GM19467 (cell line): ENCODE measurements around the gene CELA3B.
"Not testable (repeated sequence)": the region's sequence is repeated elsewhere in the genome, so short reads cannot be mapped to it uniquely, and the experiment has no call there.

Experiments
- ATAC-seq: cut with Tn5 transposase; IDR thresholded peaks from one replicate; pipeline ENCODE4 v1.9.1; 2021; ENCODE audit warnings: mild to moderate bottlenecking, moderate library complexity; ENCODE audit not compliant: unreplicated experiment

The CELA3B gene

DNA sequence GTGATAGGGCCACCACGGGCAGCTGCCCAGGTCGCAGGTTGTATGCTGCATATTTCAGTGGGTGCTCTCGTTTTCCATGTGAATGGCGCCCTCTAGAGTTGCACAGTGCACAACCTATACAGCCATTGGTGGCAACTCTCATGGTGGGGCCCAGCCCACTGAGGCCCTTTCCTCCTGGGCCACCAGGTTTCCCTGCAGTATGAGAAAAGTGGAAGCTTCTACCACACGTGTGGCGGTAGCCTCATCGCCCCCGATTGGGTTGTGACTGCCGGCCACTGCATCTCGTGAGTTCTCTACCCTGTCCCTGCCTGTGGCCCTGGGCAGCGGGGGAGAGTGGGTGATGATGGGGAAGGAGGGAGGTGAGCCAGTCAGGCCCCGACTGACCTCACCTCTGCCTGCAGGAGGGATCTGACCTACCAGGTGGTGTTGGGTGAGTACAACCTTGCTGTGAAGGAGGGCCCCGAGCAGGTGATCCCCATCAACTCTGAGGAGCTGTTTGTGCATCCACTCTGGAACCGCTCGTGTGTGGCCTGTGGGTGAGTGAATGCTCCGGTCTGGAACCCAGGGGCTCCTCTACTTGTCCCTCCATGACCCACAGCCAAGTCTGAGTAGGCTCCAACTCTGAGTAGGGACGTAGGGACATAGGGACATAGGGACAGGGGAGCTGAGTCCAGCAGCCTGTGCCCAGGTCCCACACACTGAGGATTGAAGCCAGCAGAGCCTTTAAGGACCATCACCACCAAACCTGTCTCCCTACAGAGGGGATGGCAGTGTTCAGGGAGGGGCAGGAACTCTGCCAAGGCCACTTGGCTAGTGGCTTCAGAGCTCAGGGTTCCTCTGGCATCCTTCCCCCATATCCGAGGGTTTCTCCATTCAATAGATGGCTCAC is 28.7 kb downstream of the CELA3B start:
- not testable (repeated sequence) for ATAC-seq

DNA sequence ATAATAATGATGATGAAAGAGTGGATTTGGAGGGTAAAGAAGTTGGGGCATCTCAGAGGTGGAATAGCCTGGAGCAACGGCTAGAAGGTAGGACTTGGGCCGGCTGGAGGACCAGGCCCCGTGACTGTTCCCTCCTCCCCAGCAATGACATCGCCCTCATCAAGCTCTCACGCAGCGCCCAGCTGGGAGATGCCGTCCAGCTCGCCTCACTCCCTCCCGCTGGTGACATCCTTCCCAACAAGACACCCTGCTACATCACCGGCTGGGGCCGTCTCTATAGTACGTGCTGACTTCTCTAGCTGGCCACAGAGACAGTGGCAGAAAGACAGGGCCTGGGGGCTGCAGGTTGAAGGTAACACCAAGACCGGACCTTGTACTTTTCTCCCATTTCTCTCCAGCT is 29.9 kb downstream of the CELA3B start:
- ATAC-seq = not testable (repeated sequence)

DNA sequence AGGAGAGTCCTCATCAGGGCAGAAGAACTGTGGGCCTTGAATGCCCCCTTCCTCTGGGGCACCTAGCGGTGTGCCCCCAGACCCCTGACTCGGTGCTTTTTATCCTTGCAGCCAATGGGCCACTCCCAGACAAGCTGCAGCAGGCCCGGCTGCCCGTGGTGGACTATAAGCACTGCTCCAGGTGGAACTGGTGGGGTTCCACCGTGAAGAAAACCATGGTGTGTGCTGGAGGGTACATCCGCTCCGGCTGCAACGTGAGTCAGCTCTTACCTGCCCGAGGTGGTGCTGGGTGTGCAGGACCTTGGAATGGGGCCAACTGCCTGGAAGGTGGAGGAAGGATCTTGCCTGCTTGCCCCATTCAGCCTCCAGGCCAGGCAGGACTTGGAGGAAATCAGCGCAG is 30.4 kb downstream of the CELA3B start:
- ATAC-seq = not testable (repeated sequence)

DNA sequence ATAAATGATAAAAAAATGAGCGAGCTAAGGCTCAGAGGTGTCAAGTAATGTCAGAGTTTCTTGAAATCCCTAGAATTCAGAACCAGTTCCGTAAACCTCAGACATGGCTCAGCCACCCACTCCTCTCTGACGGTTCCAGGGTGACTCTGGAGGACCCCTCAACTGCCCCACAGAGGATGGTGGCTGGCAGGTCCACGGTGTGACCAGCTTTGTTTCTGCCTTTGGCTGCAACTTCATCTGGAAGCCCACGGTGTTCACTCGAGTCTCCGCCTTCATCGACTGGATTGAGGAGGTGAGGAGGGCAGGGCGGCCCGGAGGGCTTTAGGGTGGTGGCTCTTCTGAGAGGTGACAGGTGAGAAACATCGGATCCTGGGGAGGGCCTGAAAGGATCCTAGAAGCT is 32.7 kb downstream of the CELA3B start:
- not testable (repeated sequence) for ATAC-seq

DNA sequence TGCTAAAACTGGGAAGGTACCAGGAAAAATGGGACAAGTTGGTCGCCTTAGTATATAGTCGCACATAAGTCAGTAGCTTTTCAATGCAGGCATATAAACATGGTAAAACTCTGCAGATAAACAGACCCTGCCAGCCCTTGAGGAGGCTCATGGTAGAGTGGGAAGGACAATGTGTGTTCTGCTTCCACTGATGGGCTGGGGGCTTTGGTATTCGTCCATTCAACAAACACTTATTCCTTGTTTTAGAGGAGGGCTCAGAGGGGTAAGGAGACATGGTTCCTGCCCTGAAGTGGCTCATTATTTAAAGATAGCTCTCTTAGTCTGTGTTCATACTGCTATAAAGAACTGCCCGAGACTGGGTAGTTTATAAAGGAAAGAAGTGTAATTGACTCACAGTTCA is 35.9 kb downstream of the CELA3B start:
- not testable (repeated sequence) for ATAC-seq

DNA sequence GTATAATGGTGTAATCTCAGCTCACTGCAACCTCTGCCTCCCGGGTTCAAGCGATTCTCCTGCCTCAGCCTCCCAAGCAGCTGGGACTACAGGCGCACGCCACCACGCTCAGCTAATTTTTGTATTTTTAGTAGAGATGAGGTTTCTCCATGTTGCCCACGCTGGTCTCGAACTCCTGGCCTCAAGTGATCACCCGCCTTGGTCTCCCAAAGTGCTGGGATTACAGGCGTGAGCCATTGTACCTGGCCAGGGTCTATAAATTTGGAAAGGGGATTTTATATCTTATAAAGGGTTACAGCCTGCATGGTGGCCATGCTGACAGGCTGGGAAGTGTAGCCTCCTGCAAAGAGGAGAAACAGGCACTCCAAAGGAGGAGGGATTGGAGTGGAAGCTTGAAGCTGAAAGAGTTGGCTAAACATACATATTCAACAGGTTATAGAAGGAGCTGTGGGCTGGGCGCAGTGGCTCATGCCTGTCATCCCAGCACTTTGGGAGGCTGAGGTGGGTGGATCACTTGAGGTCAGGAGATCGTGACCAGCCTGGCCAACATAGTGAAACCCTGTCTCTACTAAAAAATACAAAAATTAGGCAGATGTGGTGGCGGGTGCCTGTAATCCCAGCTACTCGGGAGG is 37.9 kb downstream of the CELA3B start:
- ATAC-seq = not testable (repeated sequence)

DNA sequence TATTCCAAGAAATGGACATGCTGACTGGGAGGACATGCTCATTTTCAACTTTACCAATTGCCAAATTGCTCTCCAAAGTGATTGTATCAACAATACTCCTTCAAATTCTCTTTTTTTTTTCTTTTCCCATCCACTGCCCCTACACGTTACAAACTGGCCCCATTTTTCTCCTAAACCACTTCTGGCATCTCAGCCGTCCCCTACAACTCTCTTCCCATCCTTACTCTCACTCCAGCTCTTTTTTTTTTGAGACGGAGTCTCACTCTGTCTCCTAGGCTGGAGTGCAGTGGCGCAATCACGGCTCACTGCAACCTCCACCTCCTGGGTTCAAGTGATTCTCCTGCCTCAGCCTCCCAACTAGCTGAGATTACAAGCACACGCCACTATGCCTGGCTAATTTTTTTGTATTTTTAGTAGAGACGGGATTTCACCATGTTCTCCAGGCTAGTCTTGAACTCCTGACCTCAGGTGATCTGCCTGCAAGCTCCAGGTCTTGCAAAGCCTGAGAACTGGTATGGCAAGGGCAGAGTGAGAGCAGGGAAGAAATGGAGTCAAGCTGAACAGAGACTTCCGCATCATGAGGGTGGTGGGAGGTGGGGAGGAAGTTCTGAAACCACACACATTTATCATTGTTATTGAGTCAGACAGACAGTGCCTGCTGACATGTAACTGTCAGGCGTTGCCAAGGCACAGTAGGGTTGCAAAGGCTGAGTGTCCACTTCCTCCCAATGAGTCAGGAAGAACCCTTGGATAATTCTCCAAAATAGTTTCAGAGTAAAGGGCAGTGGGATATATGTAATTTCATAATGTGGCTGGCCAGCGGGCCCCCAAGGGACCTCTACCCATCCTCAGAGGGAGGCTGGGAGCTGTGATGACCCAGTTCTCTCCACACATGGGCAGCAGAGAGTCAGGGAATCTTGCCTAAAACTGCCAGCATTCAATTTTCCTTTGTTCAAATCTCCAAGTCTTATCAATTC is 42.0 kb downstream of the CELA3B start:
- no peak for ATAC-seq

DNA sequence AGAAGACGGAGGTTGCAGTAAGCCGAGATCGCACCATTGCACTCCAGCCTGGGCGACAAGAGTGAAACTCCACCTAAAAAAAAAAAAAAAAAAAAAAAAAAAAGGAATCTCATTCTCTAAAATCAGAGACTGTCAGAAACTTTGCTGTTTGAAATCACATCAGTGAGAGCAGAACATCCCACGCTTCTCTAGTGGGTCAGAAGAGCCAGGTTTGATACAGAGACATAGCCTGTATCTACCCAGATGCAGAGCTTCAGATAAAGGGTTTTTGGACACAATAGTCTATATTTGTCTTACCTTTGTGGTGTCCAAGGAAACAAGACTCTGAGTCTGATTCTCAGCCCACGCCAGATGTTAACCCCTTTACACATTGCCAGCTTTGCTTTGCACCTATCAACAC is 44.2 kb downstream of the CELA3B start:
- ATAC-seq = no peak

DNA sequence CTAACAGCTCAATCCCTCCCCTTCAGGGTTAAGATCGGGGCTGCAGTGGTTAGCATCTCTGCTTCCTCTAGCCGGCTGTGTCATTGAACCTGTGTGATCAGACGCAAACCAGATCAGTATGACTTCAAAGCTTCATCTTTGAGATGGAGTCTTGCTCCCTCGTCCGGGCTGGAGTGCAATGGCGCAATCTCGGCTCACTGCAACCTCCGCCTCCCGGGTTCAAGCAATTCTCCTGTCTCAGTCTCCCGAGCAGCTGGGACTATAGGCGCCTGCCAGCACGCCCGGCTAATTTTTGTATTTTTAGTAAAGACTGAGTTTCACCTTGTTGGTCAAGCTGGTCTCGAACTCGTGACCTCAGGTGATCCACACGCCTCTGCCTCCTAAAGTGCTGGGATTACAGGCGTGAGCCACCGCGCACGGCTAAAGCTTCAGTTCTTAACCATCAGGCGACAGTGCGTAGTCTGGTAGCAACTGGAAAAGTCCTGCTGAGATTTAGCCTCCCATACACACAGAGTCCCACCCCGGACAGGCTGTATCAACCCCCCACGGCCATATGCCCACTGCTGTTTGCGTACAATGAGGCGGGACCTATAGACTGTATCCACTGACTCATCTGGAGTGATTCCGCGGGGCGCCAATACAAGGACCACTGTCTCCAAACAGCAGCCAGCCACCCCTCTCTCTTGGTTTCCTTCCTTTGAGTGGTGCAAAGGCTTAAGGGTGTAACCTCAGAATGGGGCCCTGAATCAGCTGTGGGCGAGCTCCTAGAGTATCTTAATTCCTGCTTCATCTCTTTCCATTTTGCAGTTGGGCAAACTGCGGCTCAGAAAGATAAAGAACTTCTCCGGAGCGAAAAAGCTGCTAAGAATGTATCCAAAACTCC is 47.9 kb downstream of the CELA3B start:
- peak; percentile 24 for ATAC-seq

DNA sequence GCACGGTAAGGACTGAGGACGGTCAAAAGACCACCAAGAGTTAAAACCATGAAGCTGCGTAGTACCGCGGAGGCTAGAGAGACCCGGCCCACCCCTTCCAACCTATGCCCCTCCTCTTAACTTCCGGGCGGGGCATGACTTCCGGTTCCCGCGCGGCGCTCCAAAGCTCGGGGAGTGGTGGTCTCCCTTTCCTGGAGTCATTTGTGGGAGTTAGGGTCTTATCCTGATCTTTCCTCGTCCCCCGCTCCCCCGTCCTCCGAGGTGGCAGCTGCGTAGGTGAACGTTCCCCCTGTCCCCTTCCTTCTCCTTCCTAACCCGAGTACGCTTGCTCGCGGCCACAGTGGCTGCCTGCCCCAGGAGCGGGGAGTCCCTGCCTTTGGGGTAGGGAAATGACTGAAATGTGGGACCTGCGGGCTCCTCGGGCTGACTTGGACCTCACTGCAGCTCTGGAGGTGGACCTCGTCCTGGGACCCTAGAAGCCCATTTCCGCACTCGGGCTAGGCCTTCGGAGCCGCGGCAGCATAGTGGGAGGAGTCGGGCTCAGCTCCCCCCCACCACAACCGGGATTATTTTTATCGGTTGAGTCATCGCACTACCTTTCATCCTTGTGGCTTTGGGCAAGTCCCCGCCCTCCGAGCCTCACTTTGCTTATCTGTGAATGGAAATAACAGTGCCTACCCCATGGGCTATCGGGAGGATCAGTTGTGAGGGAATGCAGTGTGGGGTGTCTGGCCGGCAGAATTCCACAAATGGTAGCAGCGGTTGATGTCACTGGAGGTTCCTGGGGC is 48.7 kb downstream of the CELA3B start:
- ATAC-seq = peak; percentile 69

DNA sequence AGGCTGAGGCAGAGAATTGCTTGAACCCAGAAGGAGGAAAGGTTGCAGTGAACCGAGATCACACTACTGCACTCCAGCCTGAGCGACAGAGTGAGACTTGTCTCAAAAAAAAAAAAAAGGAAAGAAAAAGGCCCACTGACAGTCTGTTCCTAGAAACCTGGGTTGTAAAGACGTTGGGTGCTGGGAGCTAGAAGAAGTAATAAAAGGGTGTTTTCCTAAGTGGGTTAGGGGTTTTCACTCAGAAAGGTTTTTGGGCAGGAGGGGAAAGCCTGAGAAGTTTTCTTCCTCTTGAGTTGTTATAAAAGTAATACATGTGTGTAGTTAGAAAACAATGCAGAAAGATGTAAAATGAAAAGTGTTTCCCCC is 50.1 kb downstream of the CELA3B start:
- no peak for ATAC-seq

DNA sequence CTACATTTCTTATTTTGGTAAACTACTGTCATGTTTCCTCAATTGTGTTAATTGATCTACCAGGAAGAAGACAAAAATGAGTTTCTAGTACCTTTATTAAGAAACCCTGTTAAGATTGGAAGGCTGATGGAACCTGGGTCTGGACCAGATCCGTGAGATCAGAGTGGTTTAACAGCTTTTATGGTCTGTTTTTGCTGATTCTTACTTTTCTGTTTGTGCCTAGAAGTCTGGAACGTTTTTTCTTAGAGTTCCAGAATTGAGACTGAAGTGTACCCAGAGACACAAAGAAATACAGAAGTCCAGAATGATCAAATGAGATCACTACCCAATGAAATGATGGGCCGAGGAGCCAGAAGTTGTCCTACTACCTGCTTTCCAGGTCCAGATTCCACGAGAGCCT is 53.2 kb downstream of the CELA3B start:
- ATAC-seq = no peak

DNA sequence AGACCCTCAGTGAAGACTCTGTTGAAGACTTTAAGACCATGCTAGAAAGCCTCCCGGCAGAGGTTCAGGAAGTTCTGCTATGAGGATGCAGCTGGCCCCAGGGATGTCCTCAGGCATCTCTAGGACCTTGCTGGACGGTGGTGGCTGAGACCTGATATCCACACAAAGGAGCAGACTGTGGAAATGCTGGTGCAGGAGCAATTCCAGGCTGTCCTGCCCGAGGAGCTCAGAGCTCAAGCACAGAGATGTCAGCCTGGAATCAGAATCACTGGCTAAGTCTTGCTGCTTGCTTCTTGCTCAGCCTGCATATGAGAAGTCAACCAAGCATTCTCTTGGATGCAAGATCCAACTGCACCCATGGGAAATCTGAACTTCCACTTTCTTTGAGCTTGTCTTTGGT is 53.7 kb downstream of the CELA3B start:
- no peak for ATAC-seq

DNA sequence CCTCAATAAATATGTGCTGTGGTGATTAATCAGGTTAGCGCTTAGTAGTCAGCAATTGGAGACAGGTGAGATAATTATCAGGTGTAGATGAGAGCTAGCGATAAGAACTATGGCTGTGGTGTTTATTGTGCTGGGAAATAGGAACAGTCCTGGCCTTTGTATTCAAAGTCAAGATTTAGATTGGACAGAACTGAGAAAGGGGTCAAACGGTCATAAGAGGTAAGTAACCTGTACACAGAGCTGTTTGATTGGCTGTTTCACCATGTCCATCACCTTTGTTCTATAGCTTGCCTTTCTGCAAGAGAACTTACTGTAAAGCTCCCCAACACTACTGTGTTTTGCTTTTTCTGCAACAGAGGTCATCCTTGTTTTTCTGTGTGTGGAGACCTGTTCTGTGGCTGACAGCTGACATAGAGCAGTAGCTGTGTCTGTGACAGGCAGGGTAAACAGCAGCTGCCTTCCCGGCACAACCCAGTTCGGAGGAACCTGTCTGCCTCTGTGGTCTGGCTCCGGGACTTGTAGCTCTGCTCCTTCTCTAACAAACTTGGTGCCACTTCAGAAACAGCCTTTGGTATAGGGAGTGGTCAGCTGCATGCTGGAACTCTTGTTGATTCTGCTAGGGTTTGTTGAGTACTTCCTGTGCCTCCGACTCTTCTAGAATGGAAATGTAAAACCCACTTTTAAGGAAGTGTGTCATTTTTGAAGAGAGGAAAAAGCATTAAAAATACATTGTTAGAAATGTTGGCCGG is 54.6 kb downstream of the CELA3B start:
- ATAC-seq = no peak

DNA sequence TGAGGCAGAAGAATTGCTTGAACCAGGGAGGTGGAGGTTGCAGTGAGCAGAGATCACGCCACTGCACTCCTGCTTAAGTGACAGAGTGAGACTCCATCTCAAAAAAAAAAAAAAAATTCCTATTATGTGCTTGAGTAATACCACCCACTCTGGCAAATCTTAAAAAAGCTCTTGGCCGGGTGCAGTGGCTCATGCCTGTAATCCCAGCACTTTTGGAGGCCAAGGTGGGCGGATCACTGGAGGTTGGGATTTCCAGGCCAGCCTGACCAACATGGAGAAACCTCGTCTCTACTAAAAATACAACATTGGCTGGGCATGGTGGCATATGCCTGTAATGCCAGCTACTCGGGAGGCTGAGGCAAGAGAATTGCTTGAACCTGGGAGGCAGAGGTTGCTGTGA is 58.0 kb downstream of the CELA3B start:
- not testable (repeated sequence) for ATAC-seq

DNA sequence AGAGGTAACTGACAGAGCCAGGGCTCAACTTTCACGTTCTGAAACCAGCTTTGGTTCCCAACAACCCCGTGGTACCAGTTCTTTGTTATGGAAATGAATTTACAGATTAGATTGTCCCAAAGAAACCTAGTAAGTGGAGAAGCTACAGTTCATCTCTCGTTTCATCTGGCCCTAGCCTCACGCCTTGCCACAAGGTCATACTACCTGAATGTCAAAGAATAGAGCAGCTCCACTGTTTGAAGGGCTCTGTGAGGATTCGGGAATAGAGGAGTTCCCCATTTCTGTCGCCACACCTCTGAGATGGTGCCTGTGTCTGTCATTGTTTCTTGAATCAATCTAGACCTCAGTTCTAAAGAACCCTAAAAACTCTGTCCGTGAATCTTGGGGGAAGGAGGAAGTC is 60.7 kb downstream of the CELA3B start:
- ATAC-seq = no peak

DNA sequence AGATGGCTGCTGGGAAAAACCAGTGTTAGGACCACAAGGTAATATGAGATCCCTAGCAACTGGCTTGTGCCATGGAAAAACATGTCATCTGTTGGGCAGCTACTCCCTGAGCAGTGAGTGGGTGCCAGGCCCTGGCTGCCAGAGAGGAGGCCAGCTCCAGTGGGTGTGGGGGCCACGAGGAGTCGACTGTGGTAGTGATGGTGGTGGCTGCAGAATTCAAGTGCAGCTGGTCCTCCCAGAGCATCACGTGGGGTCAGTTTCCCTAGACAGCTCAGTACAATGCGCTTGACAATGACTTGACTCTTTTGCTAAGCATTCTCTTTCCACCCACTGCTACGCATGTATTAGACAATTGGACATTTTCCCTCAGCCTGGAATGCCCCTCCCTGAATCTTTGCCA is 61.2 kb downstream of the CELA3B start:
- ATAC-seq = no peak
